Breast epithelium (tissue), 4 donors: Measurements from ENCODE around the gene CDCP2. TPM values are rescaled to one million over a fixed set of nuclear protein-coding genes. Genes with fewer than 3 reads are reported as not detected.

Source experiments
- DNase-seq, 2 donors: peaks; one replicate each; pipeline ENCODE4 v3.0.0-alpha.2; 2019; ENCODE audit warnings: low spot score in 2 of 2
- H3K27ac ChIP-seq, 2 donors: fragments of 200-600 bp; sonication (generic) in 1 of 2; one replicate each; pipeline ENCODE4 v1.5.1; 2016 to 2019; ENCODE audit warnings: mild to moderate bottlenecking in 1 of 2
- H3K27me3 ChIP-seq, 2 donors: fragments of 200-600 bp; sonication (generic) in 1 of 2; one replicate each; pipeline versions ENCODE4 v1.5.1 to v1.6.0; 2017 to 2019; ENCODE audit warnings: control low read depth in 1 of 2, mild to moderate bottlenecking in 1 of 2
- H3K36me3 ChIP-seq: fragments of 200-600 bp; one replicate; pipeline ENCODE4 v1.5.1; 2019
- H3K4me1 ChIP-seq, 2 donors: fragments of 200-600 bp; sonication (generic); one replicate each; pipeline ENCODE4 v1.5.1; 2016 to 2019; ENCODE audit warnings: control low read depth in 1 of 2
- H3K4me3 ChIP-seq, 3 donors: fragments of 200-600 bp; sonication (generic); 1 replicate in 2 of 3; 2 replicates in 1 of 3; pipeline ENCODE4 v1.5.1; 2016 to 2019; ENCODE audit warnings: mild to moderate bottlenecking in 3 of 3, moderate library complexity in 2 of 3
- H3K9me3 ChIP-seq, 2 donors: fragments of 200-600 bp; sonication (generic) in 1 of 2; one replicate each; pipeline ENCODE4 v1.5.1; 2016 to 2019; ENCODE audit warnings: control low read depth in 1 of 2
- POLR2A ChIP-seq: fragments of 450-650 bp; IDR thresholded peaks from one replicate; pipeline ENCODE4 v1.6.1; 2016; ENCODE audit warnings: antibody characterized with exemption, mild to moderate bottlenecking, moderate library complexity
- POLR2AphosphoS5 ChIP-seq, 3 donors: sonication (generic); formaldehyde crosslinking; IDR thresholded peaks; one replicate each; pipeline ENCODE4 v1.6.1; 2017; ENCODE audit warnings: antibody characterized with exemption in 3 of 3
- intact Hi-C: fragments of 100-400 bp; cut with DNase I; formaldehyde crosslinking; loops from one replicate; pipeline ENCODE4 v1.15.1; 2023; ENCODE audit warnings: low total_unique reads
- total RNA-seq, 3 donors: library from RNA; depleted of rRNA; stranded (reverse); fragments of >200 nt; gene quantifications; one replicate each; pipeline ENCODE4 v1.1.0, GENCODE V29; 2016
- TF ChIP-seq, protein P1 (sequence below), 3 donors: fragments of 450-650 bp; IDR thresholded peaks; one replicate each; pipeline ENCODE4 v1.5.1; 2016 to 2017; ENCODE audit warnings: antibody characterized with exemption in 3 of 3, mild to moderate bottlenecking in 3 of 3, moderate library complexity in 3 of 3

CDCP2 gene
- total RNA-seq, 3 donors from 2014 or later = 1.3 TPM; not detected in 2

- TF ChIP-seq, protein P1, sequence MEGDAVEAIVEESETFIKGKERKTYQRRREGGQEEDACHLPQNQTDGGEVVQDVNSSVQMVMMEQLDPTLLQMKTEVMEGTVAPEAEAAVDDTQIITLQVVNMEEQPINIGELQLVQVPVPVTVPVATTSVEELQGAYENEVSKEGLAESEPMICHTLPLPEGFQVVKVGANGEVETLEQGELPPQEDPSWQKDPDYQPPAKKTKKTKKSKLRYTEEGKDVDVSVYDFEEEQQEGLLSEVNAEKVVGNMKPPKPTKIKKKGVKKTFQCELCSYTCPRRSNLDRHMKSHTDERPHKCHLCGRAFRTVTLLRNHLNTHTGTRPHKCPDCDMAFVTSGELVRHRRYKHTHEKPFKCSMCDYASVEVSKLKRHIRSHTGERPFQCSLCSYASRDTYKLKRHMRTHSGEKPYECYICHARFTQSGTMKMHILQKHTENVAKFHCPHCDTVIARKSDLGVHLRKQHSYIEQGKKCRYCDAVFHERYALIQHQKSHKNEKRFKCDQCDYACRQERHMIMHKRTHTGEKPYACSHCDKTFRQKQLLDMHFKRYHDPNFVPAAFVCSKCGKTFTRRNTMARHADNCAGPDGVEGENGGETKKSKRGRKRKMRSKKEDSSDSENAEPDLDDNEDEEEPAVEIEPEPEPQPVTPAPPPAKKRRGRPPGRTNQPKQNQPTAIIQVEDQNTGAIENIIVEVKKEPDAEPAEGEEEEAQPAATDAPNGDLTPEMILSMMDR (IDR thresholded peaks at IDR 0.05) = no peak
- TF ChIP-seq POLR2A (no peak), POLR2AphosphoS5 (IDR thresholded peaks at IDR 0.05) (no peak)
- no peak for DNase-seq
- H3K9me3 ChIP-seq = no peaks in the 10 kb centered on the region
- no peaks in the 10 kb centered on the region for H3K36me3 ChIP-seq
- intact Hi-C loops = loop anchor here (5.0 to 10.0 kb wide), 2 partner anchors 374 to 701 kb away; no protein-coding TSS in a partner anchor
- H3K27me3 ChIP-seq = no peaks in the 10 kb centered on the region
- H3K27ac ChIP-seq = no peak overlapping the region
- H3K4me1 ChIP-seq = peaks cover 0 to 4% of the 10 kb centered on the region in 2 donors
- peak overlapping the region; percentile 15 to 53 (median 31) for H3K4me3 ChIP-seq
Measured at GRCh38 chr1:54120698-54121481, 31.9 kb downstream of the CDCP2 start.

DNA sequence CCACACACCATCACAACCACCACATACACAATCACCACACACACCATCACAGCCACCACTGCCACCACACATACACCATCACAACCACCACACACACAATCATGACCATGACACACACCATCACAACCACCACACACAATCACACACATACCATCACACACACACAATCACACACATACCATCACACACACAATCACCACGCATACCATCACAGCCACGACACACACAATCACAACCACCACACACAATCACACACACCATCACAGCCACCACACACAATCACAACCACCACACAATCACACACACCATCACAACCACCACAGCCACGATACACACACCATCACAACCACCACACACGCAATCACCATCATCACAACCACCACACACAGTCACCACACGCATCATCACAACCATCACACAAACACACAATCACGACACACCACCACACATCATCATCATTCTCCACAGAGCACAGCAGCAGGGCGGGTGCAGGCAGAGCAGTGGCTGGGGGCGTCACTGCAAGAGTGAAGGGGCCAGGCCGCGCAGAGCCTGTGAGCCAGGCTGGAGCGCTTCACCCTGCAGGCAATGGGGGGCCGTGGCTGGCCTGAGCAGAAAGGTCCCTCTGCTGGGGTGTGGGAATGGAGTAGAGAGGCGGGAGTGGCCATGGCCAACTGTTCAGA is 32.6 kb downstream of the CDCP2 start:
- H3K9me3 ChIP-seq = no peaks in the 10 kb centered on the region
- no peak overlapping the region for H3K27ac ChIP-seq
- intact Hi-C loops = loop anchor here (5.0 to 10.0 kb wide), 2 partner anchors 375 to 702 kb away; no protein-coding TSS in a partner anchor
- no peak overlapping the region for H3K4me3 ChIP-seq
- H3K4me1 ChIP-seq = peaks cover 0 to 4% of the 10 kb centered on the region in 2 donors
- DNase-seq = no peak
- no peaks in the 10 kb centered on the region for H3K36me3 ChIP-seq
- TF ChIP-seq POLR2AphosphoS5 (IDR thresholded peaks at IDR 0.05) (no peak), POLR2A (no peak)
- TF ChIP-seq, protein P1 (IDR thresholded peaks at IDR 0.05) = no peak
- no peaks in the 10 kb centered on the region for H3K27me3 ChIP-seq

GRCh38 chr1:54118704-54119103 is 34.1 kb downstream of the CDCP2 start:
- H3K9me3 ChIP-seq = no peaks in the 10 kb centered on the region
- H3K4me3 ChIP-seq = no peak overlapping the region
- H3K4me1 ChIP-seq = peaks cover 0 to 4% of the 10 kb centered on the region in 2 donors
- no peaks in the 10 kb centered on the region for H3K27me3 ChIP-seq
- no peak overlapping the region for H3K27ac ChIP-seq
- H3K36me3 ChIP-seq = no peaks in the 10 kb centered on the region
- DNase-seq = no peak
- TF ChIP-seq, protein P1 (IDR thresholded peaks at IDR 0.05) = no peak
- no peak for TF ChIP-seq POLR2AphosphoS5 (IDR thresholded peaks at IDR 0.05)
- intact Hi-C loops = no loop called here

GRCh38 chr1:54117815-54118563 is 34.8 kb downstream of the CDCP2 start:
- no peaks in the 10 kb centered on the region for H3K9me3 ChIP-seq
- H3K27ac ChIP-seq = no peak overlapping the region
- H3K4me1 ChIP-seq = peaks cover 0 to 4% of the 10 kb centered on the region in 2 donors
- no peak for DNase-seq
- no peak overlapping the region for H3K4me3 ChIP-seq
- H3K36me3 ChIP-seq = no peaks in the 10 kb centered on the region
- no peaks in the 10 kb centered on the region for H3K27me3 ChIP-seq
- intact Hi-C loops = no loop called here
- TF ChIP-seq, protein P1 (IDR thresholded peaks at IDR 0.05) = no peak
- no peak for TF ChIP-seq POLR2AphosphoS5 (IDR thresholded peaks at IDR 0.05)
